Suprapubic skin (tissue), 4 donors: Measurements from ENCODE around the gene TMC2. TPM values are rescaled to one million over a fixed set of nuclear protein-coding genes. Genes with fewer than 3 reads are reported as not detected.

Experiments used
- DNase-seq, 2 donors: peaks; one replicate each; pipeline ENCODE4 v3.0.0-alpha.2; 2019; ENCODE audit warnings: low spot score in 2 of 2
- H3K27ac ChIP-seq: fragments of 200-600 bp; sonication (generic); one replicate; pipeline ENCODE4 v1.5.1; 2019
- H3K27me3 ChIP-seq: fragments of 200-600 bp; sonication (generic); one replicate; pipeline ENCODE4 v1.5.1; 2019
- H3K36me3 ChIP-seq: fragments of 200-600 bp; sonication (generic); one replicate; pipeline ENCODE4 v1.5.1; 2019
- H3K4me1 ChIP-seq: fragments of 200-600 bp; sonication (generic); one replicate; pipeline ENCODE4 v1.5.1; 2019
- H3K4me3 ChIP-seq: fragments of 200-600 bp; sonication (generic); one replicate; pipeline ENCODE4 v1.5.1; 2019; ENCODE audit warnings: mild to moderate bottlenecking
- H3K9me3 ChIP-seq: fragments of 200-600 bp; sonication (generic); one replicate; pipeline ENCODE4 v1.5.1; 2019
- CTCF ChIP-seq, 2 donors: fragments of 200-600 bp in 1 of 2; fragments of 450-650 bp in 1 of 2; sonication (generic) in 1 of 2; IDR thresholded peaks; one replicate each; pipeline ENCODE4 v1.5.1; 2016 to 2019; ENCODE audit warnings: antibody characterized with exemption in 2 of 2, mild to moderate bottlenecking in 1 of 2, moderate library complexity in 1 of 2
- EP300 ChIP-seq: sonication (generic); formaldehyde crosslinking; IDR thresholded peaks from one replicate; pipeline ENCODE4 v1.6.1; 2017; ENCODE audit warnings: antibody characterized with exemption
- POLR2A ChIP-seq, 2 donors: fragments of 450-650 bp; IDR thresholded peaks; one replicate each; pipeline ENCODE4 v1.6.1; 2017; ENCODE audit warnings: antibody characterized with exemption in 2 of 2, mild to moderate bottlenecking in 2 of 2, moderate library complexity in 2 of 2
- POLR2AphosphoS5 ChIP-seq, 3 donors: sonication (generic); formaldehyde crosslinking; IDR thresholded peaks; one replicate each; pipeline ENCODE4 v1.6.1; 2017; ENCODE audit warnings: antibody characterized with exemption in 3 of 3
- WGBS: methylation state at CpG from one replicate; pipeline ENCODE4 v1.1.5; 2018; 5-methylcytosine and 5-hydroxymethylcytosine counted together
- total RNA-seq, 4 donors: library from RNA; depleted of rRNA; stranded (reverse); fragments of >200 nt; gene quantifications; one replicate each; pipeline ENCODE4 v1.1.0, GENCODE V29; 2016

The TMC2 gene
- total RNA-seq, 4 donors from 2014 or later = not detected

- no peaks in the 10 kb centered on the region for H3K9me3 ChIP-seq
- no peaks in the 10 kb centered on the region for H3K36me3 ChIP-seq
- 23% methylated on average over 1 of the region's 1 CpG for WGBS
- H3K4me1 ChIP-seq = no peaks in the 10 kb centered on the region
- no peak for DNase-seq
- H3K27me3 ChIP-seq = peaks cover 32% of the 10 kb centered on the region
- TF ChIP-seq CTCF (IDR thresholded peaks at IDR 0.05) (no peak), POLR2A (IDR thresholded peaks at IDR 0.05) (no peak), POLR2AphosphoS5 (IDR thresholded peaks at IDR 0.05) (no peak), EP300 (no peak)
- no peak overlapping the region for H3K4me3 ChIP-seq
- no peak overlapping the region for H3K27ac ChIP-seq
Observed at GRCh38 chr20:2575682-2576081, 39.3 kb downstream of the TMC2 start.

GRCh38 chr20:2576317-2576727 is 39.9 kb downstream of the TMC2 start:
- WGBS = 21% methylated on average over 5 of the region's 5 CpGs
- peaks cover 35% of the 10 kb centered on the region for H3K27me3 ChIP-seq
- no peaks in the 10 kb centered on the region for H3K4me1 ChIP-seq
- no peak overlapping the region for H3K4me3 ChIP-seq
- no peak for DNase-seq
- H3K27ac ChIP-seq = no peak overlapping the region
- TF ChIP-seq EP300 (no peak), CTCF (IDR thresholded peaks at IDR 0.05) (no peak), POLR2A (IDR thresholded peaks at IDR 0.05) (no peak), POLR2AphosphoS5 (IDR thresholded peaks at IDR 0.05) (no peak)
- H3K36me3 ChIP-seq = no peaks in the 10 kb centered on the region
- H3K9me3 ChIP-seq = no peaks in the 10 kb centered on the region

- H3K27ac ChIP-seq = no peak overlapping the region
- TF ChIP-seq CTCF (IDR thresholded peaks at IDR 0.05) (no peak), POLR2AphosphoS5 (IDR thresholded peaks at IDR 0.05) (no peak)
- no peaks in the 10 kb centered on the region for H3K4me1 ChIP-seq
- peaks cover 38% of the 10 kb centered on the region for H3K27me3 ChIP-seq
- no peak overlapping the region for H3K4me3 ChIP-seq
- 34% methylated on average over 10 of the region's 10 CpGs for WGBS
- H3K36me3 ChIP-seq = no peaks in the 10 kb centered on the region
- H3K9me3 ChIP-seq = no peaks in the 10 kb centered on the region
- DNase-seq = no peak
Observed at GRCh38 chr20:2578475-2579192, 42.3 kb downstream of the TMC2 start.

GRCh38 chr20:2585811-2586210 is 49.4 kb downstream of the TMC2 start:
- TF ChIP-seq POLR2A (IDR thresholded peaks at IDR 0.05) (no peak), CTCF (IDR thresholded peaks at IDR 0.05) (no peak), POLR2AphosphoS5 (IDR thresholded peaks at IDR 0.05) (no peak), EP300 (no peak)
- 58% methylated on average over 1 of the region's 1 CpG for WGBS
- H3K4me1 ChIP-seq = no peaks in the 10 kb centered on the region
- DNase-seq = no peak
- H3K27me3 ChIP-seq = peaks cover 6% of the 10 kb centered on the region
- H3K4me3 ChIP-seq = no peak overlapping the region
- no peaks in the 10 kb centered on the region for H3K36me3 ChIP-seq
- no peaks in the 10 kb centered on the region for H3K9me3 ChIP-seq
- H3K27ac ChIP-seq = no peak overlapping the region

GRCh38 chr20:2593756-2594155 is 57.4 kb downstream of the TMC2 start:
- Histone ChIP-seq H3K27ac (no peak overlapping the region), H3K36me3 (no peaks in the 10 kb centered on the region), H3K27me3 (peaks cover 6% of the 10 kb centered on the region), H3K4me3 (no peak overlapping the region), H3K9me3 (no peaks in the 10 kb centered on the region), H3K4me1 (no peaks in the 10 kb centered on the region)
- 61% methylated on average over 1 of the region's 1 CpG for WGBS
- no peak for DNase-seq
- TF ChIP-seq POLR2A (IDR thresholded peaks at IDR 0.05) (no peak), POLR2AphosphoS5 (IDR thresholded peaks at IDR 0.05) (no peak), EP300 (no peak), CTCF (IDR thresholded peaks at IDR 0.05) (no peak)
